T-helper 2 cell treated with Interferon-gamma antibody and Interleukin-4, amounts not matched to agents 5 μg/mL and 100 μg/mL, for 36 hours (primary cell): Measurements from ENCODE around the gene ATP2B1.

Experiments used
- DNase-seq: peaks from one replicate; pipeline ENCODE4 v3.0.0; 2021; ENCODE audit warnings: low spot score
- H3K27ac Mint-ChIP-seq: one replicate; pipeline ENCODE4 v1.8.0; 2021; ENCODE audit warnings: mild to moderate bottlenecking, mixed read lengths
- H3K27me3 Mint-ChIP-seq: one replicate; pipeline ENCODE4 v1.8.0; 2021; ENCODE audit warnings: low read depth, mixed read lengths
- H3K36me3 Mint-ChIP-seq: one replicate; pipeline ENCODE4 v1.8.0; 2021; ENCODE audit warnings: low read depth, mixed read lengths
- H3K4me1 Mint-ChIP-seq: one replicate; pipeline ENCODE4 v1.8.0; 2021; ENCODE audit warnings: low read depth, mixed read lengths
- H3K4me3 Mint-ChIP-seq: one replicate; pipeline ENCODE4 v1.8.0; 2022; ENCODE audit warnings: mild to moderate bottlenecking, moderate library complexity, mixed read lengths
- H3K9me3 Mint-ChIP-seq: one replicate; pipeline ENCODE4 v1.8.0; 2021; ENCODE audit warnings: mixed read lengths

Gene ATP2B1

DNA sequence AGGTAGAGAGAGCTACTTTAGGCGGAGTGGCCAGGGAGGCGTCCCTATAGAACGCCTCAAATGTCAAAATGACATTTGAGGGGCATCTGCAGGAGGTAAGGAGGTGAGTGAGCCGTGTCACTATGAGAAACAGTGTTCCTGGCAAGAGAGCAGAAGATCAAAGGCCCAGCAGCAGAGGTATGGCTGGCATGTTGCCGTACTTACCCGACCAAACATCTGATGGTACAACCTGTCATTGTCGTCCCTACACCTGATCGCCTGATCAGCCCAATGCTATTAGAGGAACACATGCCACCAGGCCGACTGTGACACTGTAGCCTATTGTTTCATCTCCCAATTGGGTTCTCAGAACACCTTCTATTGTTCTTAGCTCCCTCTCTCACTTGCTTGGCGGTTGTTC, 148.9 kb downstream of the ATP2B1 start:
- Mint-ChIP-seq H3K4me3 (no peak overlapping the region), H3K9me3 (no peaks in the 10 kb centered on the region), H3K36me3 (no peaks in the 10 kb centered on the region), H3K27me3 (no peaks in the 10 kb centered on the region), H3K4me1 (peaks cover 4% of the 10 kb centered on the region), H3K27ac (no peak overlapping the region)
- no peak for DNase-seq

- peaks cover 2% of the 10 kb centered on the region for H3K4me1 Mint-ChIP-seq
Observed at GRCh38 chr12:89556976-89557375, 151.7 kb downstream of the ATP2B1 start.

GRCh38 chr12:89552376-89552775, 156.3 kb downstream of the ATP2B1 start:
- no peak overlapping the region for H3K27ac Mint-ChIP-seq
- no peaks in the 10 kb centered on the region for H3K36me3 Mint-ChIP-seq
- no peaks in the 10 kb centered on the region for H3K4me1 Mint-ChIP-seq
- peaks cover 1% of the 10 kb centered on the region for H3K27me3 Mint-ChIP-seq
- H3K4me3 Mint-ChIP-seq: no peak overlapping the region
- no peaks in the 10 kb centered on the region for H3K9me3 Mint-ChIP-seq
- no peak for DNase-seq

More at GRCh38 chr12:89556976-89557375, 151.7 kb downstream of the ATP2B1 start:
- no peak for DNase-seq
- no peaks in the 10 kb centered on the region for H3K9me3 Mint-ChIP-seq
- no peaks in the 10 kb centered on the region for H3K36me3 Mint-ChIP-seq
- H3K4me3 Mint-ChIP-seq: no peak overlapping the region
- H3K27me3 Mint-ChIP-seq: no peaks in the 10 kb centered on the region
- no peak overlapping the region for H3K27ac Mint-ChIP-seq

DNA sequence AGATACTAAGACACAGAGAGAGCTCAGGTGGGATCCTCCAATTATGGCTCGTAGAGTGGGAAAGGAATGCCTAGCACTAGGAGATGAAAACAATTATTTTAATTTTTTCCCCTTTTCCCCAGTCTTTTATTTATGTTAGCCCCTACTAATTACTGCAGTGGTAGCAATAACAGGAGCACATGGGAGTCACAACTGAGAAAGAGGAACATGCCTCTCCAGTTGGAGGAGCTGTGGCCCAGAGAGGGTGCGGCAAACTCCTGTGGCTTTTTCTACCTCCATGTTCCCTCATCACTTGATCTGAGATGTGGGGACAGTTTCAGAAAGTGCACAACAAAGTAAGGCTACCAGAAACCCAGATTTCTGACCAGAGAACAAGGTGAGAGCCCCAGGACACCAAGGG, 156.9 kb downstream of the ATP2B1 start:
- Mint-ChIP-seq H3K27ac (no peak overlapping the region), H3K9me3 (no peaks in the 10 kb centered on the region), H3K36me3 (no peaks in the 10 kb centered on the region), H3K4me3 (no peak overlapping the region), H3K4me1 (no peaks in the 10 kb centered on the region), H3K27me3 (peaks cover 1% of the 10 kb centered on the region)
- no peak for DNase-seq

DNA sequence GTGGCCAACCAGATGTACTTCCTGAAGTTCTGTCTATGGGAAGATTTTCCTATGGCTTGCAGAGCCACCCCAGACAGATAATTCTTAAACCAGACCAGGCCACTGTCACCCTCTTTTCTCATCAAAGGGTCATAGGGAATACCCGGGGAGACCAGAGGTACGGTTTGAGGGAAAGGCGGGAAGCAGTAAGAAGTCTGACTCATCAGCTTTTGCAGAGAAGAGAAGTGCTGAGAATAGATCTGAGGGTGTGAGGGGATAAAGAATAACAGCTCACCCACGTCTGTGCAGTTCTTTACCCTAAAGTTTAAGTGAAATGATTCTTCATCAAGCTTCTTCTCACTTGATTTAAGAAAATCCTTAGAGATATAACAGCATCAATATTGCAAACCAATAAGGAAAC, 161.5 kb downstream of the ATP2B1 start:
- Mint-ChIP-seq H3K9me3 (no peaks in the 10 kb centered on the region), H3K36me3 (no peaks in the 10 kb centered on the region), H3K27ac (no peak overlapping the region), H3K27me3 (peaks cover 1% of the 10 kb centered on the region), H3K4me3 (no peak overlapping the region), H3K4me1 (peaks cover 8% of the 10 kb centered on the region)
- DNase-seq: no peak

GRCh38 chr12:89546151-89546550, 162.5 kb downstream of the ATP2B1 start:
- Mint-ChIP-seq H3K36me3 (no peaks in the 10 kb centered on the region), H3K9me3 (no peaks in the 10 kb centered on the region), H3K4me3 (no peak overlapping the region), H3K27ac (no peak overlapping the region), H3K4me1 (peaks cover 9% of the 10 kb centered on the region), H3K27me3 (peaks cover 1% of the 10 kb centered on the region)
- DNase-seq: no peak

DNA sequence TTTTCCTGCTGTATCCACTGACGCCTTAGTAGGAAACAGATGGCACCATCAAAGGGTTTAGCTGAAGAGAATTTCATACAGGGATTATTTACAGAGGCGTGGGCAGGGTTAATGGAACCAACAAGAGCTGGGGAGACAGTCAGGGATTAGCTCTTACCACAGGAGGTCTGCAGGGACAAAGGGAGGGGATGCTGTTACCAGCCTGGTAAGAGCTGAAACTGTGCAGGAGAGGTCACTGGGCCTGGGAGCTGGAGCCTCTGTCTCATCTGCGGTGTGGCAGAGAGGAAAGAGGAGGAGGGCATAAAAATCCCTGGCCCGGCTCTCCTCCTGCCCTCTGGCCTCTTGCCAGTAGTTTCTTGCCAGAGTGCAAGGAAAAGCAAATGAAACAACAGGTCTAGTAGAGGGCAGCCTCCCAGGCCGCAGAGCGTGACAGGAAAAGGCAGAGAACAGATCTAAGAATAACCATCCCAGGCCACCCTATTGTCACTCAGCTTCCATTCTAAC, 163.9 kb downstream of the ATP2B1 start:
- no peak overlapping the region for H3K4me3 Mint-ChIP-seq
- peaks cover 1% of the 10 kb centered on the region for H3K27me3 Mint-ChIP-seq

DNA sequence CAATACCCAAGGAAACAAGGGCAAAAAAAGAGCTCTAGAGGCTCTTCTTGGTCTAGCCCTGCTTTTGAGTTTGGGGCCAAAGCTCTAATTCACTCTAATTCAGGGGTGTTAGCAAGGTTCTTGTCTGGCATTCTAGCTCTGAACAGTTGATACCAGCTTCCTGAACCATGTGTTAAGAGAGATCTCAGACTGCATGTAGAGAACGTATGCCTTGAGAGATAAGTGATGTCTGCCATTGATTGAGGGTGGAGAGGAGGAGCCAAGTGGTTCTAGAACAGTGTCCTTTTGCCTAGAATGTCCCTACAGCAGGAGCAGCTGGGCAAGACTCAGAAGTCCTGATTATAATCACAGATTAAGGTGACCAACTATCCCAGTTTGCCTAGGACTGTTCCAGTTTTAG, 164.6 kb downstream of the ATP2B1 start:
- H3K4me1 Mint-ChIP-seq: peaks cover 11% of the 10 kb centered on the region
- no peak overlapping the region for H3K27ac Mint-ChIP-seq
- H3K27me3 Mint-ChIP-seq: peaks cover 1% of the 10 kb centered on the region
- DNase-seq: no peak
- peaks cover 2% of the 10 kb centered on the region for H3K36me3 Mint-ChIP-seq
- H3K9me3 Mint-ChIP-seq: no peaks in the 10 kb centered on the region
- no peak overlapping the region for H3K4me3 Mint-ChIP-seq

More for the DNA sequence above, 163.9 kb downstream of the ATP2B1 start:
- no peak overlapping the region for H3K27ac Mint-ChIP-seq
- DNase-seq: no peak
- H3K4me1 Mint-ChIP-seq: peaks cover 9% of the 10 kb centered on the region
- no peaks in the 10 kb centered on the region for H3K9me3 Mint-ChIP-seq
- peaks cover 2% of the 10 kb centered on the region for H3K36me3 Mint-ChIP-seq

DNA sequence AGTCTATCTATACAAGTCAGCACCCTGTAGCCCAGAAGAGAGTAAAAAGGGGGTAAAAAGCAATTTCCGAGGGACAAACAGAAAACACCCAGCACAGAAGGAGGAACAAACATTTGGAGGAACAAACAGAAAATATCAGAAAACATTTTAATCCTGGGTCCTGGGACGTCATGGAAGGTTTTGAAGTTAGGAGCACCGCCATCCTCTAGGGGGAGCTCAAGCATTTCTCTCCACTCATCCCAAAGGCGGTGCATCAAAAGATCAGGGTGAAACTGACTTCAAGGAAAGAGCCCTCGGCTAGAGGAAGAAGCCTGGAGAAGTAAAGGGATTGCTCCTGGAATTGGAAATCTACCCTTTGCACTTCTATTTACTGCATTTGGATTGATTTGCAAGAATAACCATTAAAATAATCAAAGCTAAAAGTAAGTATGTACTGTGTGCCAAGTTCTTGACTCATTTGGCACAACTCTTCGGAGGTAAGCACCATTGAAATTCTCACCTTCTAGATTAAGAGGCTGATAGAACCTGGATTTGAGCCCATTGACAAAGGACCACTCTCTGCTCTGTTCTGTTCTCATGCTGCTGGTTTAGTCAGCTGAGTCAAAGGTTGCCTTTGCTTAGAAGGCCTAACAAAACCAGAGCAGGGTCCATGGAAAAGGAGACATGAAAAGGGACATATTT, 165.6 kb downstream of the ATP2B1 start:
- no peak overlapping the region for H3K27ac Mint-ChIP-seq

DNA sequence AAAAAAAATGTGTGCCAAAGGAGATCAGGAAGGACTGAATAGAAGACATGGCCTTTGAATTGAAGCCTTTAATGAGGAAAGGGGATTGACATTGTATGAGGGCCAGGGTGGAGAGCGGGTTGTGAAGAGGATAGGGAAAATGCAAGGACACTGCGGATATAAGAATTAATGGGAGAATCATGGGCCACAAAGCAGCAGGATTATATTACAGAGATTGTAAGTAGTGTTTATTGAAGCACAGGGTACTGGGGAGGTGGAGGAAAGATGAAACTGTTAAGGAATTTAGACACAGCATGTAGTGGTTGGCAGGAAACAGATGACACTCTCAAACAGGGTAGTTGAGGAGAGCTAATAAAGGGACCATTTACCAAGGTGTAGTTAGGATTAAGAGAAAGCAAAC, 166.4 kb downstream of the ATP2B1 start:
- no peaks in the 10 kb centered on the region for H3K27me3 Mint-ChIP-seq
- H3K4me1 Mint-ChIP-seq: peaks cover 11% of the 10 kb centered on the region
- DNase-seq: no peak
- no peaks in the 10 kb centered on the region for H3K9me3 Mint-ChIP-seq
- peaks cover 2% of the 10 kb centered on the region for H3K36me3 Mint-ChIP-seq
- no peak overlapping the region for H3K4me3 Mint-ChIP-seq
- no peak overlapping the region for H3K27ac Mint-ChIP-seq

More for the DNA sequence above, 165.6 kb downstream of the ATP2B1 start:
- Mint-ChIP-seq H3K27me3 (peaks cover 1% of the 10 kb centered on the region), H3K9me3 (no peaks in the 10 kb centered on the region), H3K4me3 (no peak overlapping the region), H3K36me3 (peaks cover 2% of the 10 kb centered on the region), H3K4me1 (peaks cover 11% of the 10 kb centered on the region)
- DNase-seq: peak; percentile 49

DNA sequence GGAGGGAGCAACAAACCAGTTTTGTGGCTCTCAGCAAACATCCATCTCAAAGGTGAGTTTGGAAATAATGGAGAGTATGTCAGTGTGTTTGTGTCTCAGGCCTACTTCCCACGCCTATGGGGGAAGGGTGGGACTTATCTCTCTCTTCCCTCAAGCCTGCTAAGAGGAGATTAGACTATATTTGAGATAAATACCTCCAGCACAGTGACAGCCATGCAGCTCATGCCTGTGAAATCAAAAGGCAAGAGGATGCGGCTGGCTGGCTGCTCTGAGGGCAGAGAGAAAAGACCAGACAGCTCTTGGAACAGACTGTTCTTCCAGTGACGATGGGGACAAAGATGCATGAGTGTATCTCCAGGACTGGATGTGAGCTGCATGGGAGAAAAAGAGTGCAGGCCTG, 168.1 kb downstream of the ATP2B1 start:
- H3K4me1 Mint-ChIP-seq: peaks cover 11% of the 10 kb centered on the region
- H3K4me3 Mint-ChIP-seq: no peak overlapping the region
- H3K27ac Mint-ChIP-seq: no peak overlapping the region
- no peak for DNase-seq
- H3K36me3 Mint-ChIP-seq: peaks cover 2% of the 10 kb centered on the region
- H3K27me3 Mint-ChIP-seq: no peaks in the 10 kb centered on the region
- no peaks in the 10 kb centered on the region for H3K9me3 Mint-ChIP-seq

- Mint-ChIP-seq H3K4me1 (peaks cover 11% of the 10 kb centered on the region), H3K9me3 (no peaks in the 10 kb centered on the region)
Observed at GRCh38 chr12:89539426-89540223, 169.0 kb downstream of the ATP2B1 start.

DNA sequence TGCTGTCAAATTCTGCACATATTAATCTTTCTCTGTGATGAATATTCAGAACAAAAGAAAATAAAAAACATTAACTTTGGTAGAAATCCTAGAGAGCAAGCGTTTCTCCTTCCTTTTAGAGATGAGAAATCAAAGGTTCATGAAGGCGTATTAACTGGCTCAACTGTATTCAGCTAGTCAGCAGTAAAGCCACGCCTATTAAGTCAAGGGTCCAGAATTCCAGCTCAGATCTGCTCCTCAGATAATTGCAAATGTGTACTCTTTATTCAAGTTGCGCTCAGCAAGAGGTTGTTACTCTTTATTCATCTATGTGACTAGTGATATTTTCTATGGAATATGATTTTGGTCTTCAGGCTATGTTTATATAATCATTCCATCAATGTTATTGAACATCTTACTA, 169.7 kb downstream of the ATP2B1 start:
- no peak for DNase-seq
- Mint-ChIP-seq H3K36me3 (peaks cover 2% of the 10 kb centered on the region), H3K9me3 (no peaks in the 10 kb centered on the region), H3K4me1 (peaks cover 11% of the 10 kb centered on the region), H3K27ac (no peak overlapping the region), H3K27me3 (no peaks in the 10 kb centered on the region), H3K4me3 (no peak overlapping the region)

More at GRCh38 chr12:89539426-89540223, 169.0 kb downstream of the ATP2B1 start:
- Mint-ChIP-seq H3K36me3 (peaks cover 2% of the 10 kb centered on the region), H3K27ac (no peak overlapping the region), H3K27me3 (no peaks in the 10 kb centered on the region), H3K4me3 (no peak overlapping the region)
- DNase-seq: no peak
